A673 (cell line): ENCODE measurements around the gene SMARCC1.

Experiments
- EZH2 ChIP-seq: fragments of 200-600 bp; sonication (generic); IDR thresholded peaks from 2 replicates; pipeline ENCODE4 v1.6.1; 2017; ENCODE audit warnings: borderline replicate concordance, low read depth, mild to moderate bottlenecking, mixed read lengths, antibody characterized with exemption, low read length; ENCODE audit not compliant: poor library complexity, severe bottlenecking
- TF ChIP-seq, protein P1 (sequence below): fragments of 300-800, 200-600 bp; sonication (generic); conservative IDR thresholded peaks from 2 replicates; pipeline ENCODE4 v1.5.1; 2017; ENCODE audit warnings: low read depth, mild to moderate bottlenecking, antibody characterized with exemption, low read length, moderate library complexity, mixed read lengths

GRCh38 chr3:47536221-47536891 is 245.3 kb downstream of the SMARCC1 start:
- TF ChIP-seq, protein P1, sequence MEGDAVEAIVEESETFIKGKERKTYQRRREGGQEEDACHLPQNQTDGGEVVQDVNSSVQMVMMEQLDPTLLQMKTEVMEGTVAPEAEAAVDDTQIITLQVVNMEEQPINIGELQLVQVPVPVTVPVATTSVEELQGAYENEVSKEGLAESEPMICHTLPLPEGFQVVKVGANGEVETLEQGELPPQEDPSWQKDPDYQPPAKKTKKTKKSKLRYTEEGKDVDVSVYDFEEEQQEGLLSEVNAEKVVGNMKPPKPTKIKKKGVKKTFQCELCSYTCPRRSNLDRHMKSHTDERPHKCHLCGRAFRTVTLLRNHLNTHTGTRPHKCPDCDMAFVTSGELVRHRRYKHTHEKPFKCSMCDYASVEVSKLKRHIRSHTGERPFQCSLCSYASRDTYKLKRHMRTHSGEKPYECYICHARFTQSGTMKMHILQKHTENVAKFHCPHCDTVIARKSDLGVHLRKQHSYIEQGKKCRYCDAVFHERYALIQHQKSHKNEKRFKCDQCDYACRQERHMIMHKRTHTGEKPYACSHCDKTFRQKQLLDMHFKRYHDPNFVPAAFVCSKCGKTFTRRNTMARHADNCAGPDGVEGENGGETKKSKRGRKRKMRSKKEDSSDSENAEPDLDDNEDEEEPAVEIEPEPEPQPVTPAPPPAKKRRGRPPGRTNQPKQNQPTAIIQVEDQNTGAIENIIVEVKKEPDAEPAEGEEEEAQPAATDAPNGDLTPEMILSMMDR: no peak
- no peak for TF ChIP-seq EZH2
